ENCODE measurements around the gene CD24. TPM values are rescaled to one million over a fixed set of nuclear protein-coding genes. Genes with fewer than 3 reads are reported as not detected.

Gene CD24
- total RNA-seq, 4 donors from 2014 or later, result 1,557 to 2,748 (median 2,297) TPM

DNA sequence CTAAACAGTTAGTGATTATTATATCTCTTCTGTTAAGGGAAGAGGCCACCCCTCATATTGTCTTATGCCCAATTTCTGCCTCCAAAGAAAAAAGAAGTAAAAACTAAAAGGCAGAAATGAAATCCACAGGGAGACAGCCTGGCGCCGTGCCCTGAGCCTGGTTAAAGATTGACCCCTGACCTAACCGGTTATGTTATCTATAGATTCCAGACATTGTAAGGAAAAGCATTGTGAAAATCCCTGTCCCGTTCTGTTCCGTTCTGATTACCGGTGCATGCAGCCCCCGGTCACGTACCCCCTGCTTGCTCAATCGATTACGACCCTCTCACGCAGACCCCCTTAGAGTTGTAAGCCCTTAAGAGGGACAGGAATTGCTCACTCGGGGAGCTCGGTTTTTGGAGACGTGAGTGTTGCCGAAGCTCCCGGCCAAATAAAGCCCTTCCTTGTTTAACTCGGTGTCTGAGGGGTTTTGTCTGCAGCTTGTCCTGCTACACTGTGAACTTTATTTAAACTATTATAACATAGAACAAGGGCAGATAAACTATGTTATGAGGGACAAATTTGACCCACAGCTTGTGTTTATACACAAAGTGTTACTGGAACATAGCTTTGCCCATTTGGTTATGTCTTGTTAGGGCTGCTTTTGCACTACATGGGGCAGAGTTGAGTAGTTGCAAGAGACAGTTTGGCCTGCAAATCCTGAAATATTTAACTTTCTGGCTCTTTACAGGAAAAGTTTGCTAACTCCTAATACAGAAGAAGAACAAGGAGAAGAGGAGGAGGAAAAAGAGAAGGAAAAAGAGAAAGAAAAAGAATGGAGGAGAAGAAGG lies 49.6 kb downstream of the CD24 start:
- H3K36me3 ChIP-seq, result no peaks in the 10 kb centered on the region
- no peaks in the 10 kb centered on the region for H3K4me1 ChIP-seq
- no peak overlapping the region for H3K4me3 ChIP-seq (replicated peaks in 1 of 3)
- TF ChIP-seq POLR2A (IDR thresholded peaks at IDR 0.05) (no peak), CTCF (IDR thresholded peaks at IDR 0.05) (no peak)
- H3K27me3 ChIP-seq, result no peaks in the 10 kb centered on the region
- intact Hi-C loops (cut with DNase I), result no loop called here
- no peak overlapping the region for H3K27ac ChIP-seq
- H3K9me3 ChIP-seq, result no peaks in the 10 kb centered on the region
- 33 to 49% methylated on average over 17 of the region's 17 CpGs for WGBS, 2 donors
- no peak for DNase-seq

GRCh38 chr6:106922626-106923025 lies 51.9 kb downstream of the CD24 start:
- DNase-seq, result no peak
- TF ChIP-seq POLR2A (IDR thresholded peaks at IDR 0.05) (no peak), CTCF (IDR thresholded peaks at IDR 0.05) (no peak)
- H3K27me3 ChIP-seq, result no peaks in the 10 kb centered on the region
- H3K4me1 ChIP-seq, result no peaks in the 10 kb centered on the region
- intact Hi-C loops (cut with DNase I), result no loop called here
- H3K27ac ChIP-seq, result no peak overlapping the region
- 90 to 93% methylated on average over 4 of the region's 4 CpGs for WGBS, 2 donors
- no peak overlapping the region for H3K4me3 ChIP-seq (replicated peaks in 1 of 3)
- no peaks in the 10 kb centered on the region for H3K36me3 ChIP-seq
- H3K9me3 ChIP-seq, result no peaks in the 10 kb centered on the region

Other genes with a start within 250 kb of the CD24 start
- 10 to 100 TPM; 12.8 to 31.3 (median 21.1) TPM for gene MTRES1, start 53.5 kb upstream of the CD24 start, total RNA-seq
- 1 to 10 TPM; 2.5 to 5.9 (median 2.7) TPM for gene BEND3, start 140.8 kb upstream of the CD24 start, total RNA-seq

All from thyroid gland (tissue), 4 donors.